H1 (cell line): ENCODE data around the gene EXOSC5. TPM values are rescaled to one million over a fixed set of nuclear protein-coding genes. Genes with fewer than 3 reads are reported as not detected.

Source experiments
- CTCF ChIA-PET: fragments of 300-600 bp; sonication (Branson Sonifier 250); formaldehyde crosslinking; loops from one replicate; lab custom pipeline; 2021; ENCODE audit not compliant: partially characterized antibody; lab: Charles Lee
- POLR2A ChIA-PET: fragments of 300-600 bp; sonication (Branson Sonifier 250); formaldehyde crosslinking; loops from one replicate; lab custom pipeline; 2021; ENCODE audit warnings: inconsistent platforms; ENCODE audit not compliant: partially characterized antibody; lab: Charles Lee
- DNase-seq, 2 experiments: peaks; one replicate each; pipeline versions ENCODE4 v3.0.0 to v3.0.0-alpha.2; 2010 to 2022; ENCODE audit warnings: low spot score in 2 of 2, low read depth in 1 of 2, mixed read lengths in 1 of 2
- FAIRE-seq: peaks from 2 replicates; lab custom pipeline; 2011; peaks lifted over from hg19 to GRCh38; lab: Jason Lieb, UNC
- H2AFZ ChIP-seq: 2 replicates; pipeline ENCODE4 v1.8.1; 2012; ENCODE audit warnings: low read length, inconsistent platforms
- H2AK5ac ChIP-seq: 2 replicates; pipeline ENCODE4 v1.6.1; 2013; ENCODE audit warnings: low read depth, low read length
- H2BK120ac ChIP-seq: replicated peaks from 2 replicates; pipeline ENCODE3; 2013; ENCODE audit warnings: low read depth, low read length, inconsistent platforms
- H2BK12ac ChIP-seq: 2 replicates; pipeline ENCODE4 v1.6.1; 2013; ENCODE audit warnings: low read depth, low read length
- H2BK15ac ChIP-seq: 2 replicates; pipeline ENCODE4 v1.6.1; 2013; ENCODE audit warnings: low read length
- H2BK20ac ChIP-seq: 2 replicates; pipeline ENCODE4 v1.6.1; 2013; ENCODE audit warnings: low read length
- H2BK5ac ChIP-seq: 2 replicates; pipeline ENCODE4 v1.6.1; 2013; ENCODE audit warnings: low read depth, low read length
- H3K14ac ChIP-seq: 2 replicates; pipeline ENCODE4 v1.6.1; 2013; ENCODE audit warnings: inconsistent platforms; ENCODE audit not compliant: insufficient read length
- H3K18ac ChIP-seq: 2 replicates; pipeline ENCODE4 v1.6.1; 2013; ENCODE audit warnings: low read length; ENCODE audit errors: extremely low read depth
- H3K23ac ChIP-seq: 2 replicates; pipeline ENCODE4 v1.6.1; 2013; ENCODE audit warnings: inconsistent platforms; ENCODE audit not compliant: insufficient read length
- H3K23me2 ChIP-seq: 2 replicates; pipeline ENCODE4 v1.6.1; 2013; ENCODE audit warnings: low read depth, low read length
- H3K27ac ChIP-seq: 2 replicates; pipeline ENCODE4 v1.6.1; 2011; ENCODE audit warnings: low read depth, low read length, inconsistent platforms
- H3K27me3 ChIP-seq, 4 experiments: replicated peaks in 1 of 4; 1 replicate in 1 of 4; 2 replicates in 3 of 4; pipeline versions ENCODE4 v1.6.1 to v1.8.1; 2011 to 2013; ENCODE audit warnings: low read length in 3 of 4, mild to moderate bottlenecking in 3 of 4, inconsistent platforms in 2 of 4, mixed read lengths in 2 of 4, moderate library complexity in 1 of 4; ENCODE audit not compliant: control insufficient read depth in 3 of 4, insufficient read depth in 3 of 4; ENCODE audit errors: extremely low read depth in 1 of 4
- H3K36me3 ChIP-seq, 4 experiments: 2 replicates each; pipeline versions ENCODE4 v1.6.1 to v1.8.1; 2011 to 2013; ENCODE audit warnings: mild to moderate bottlenecking in 4 of 4, low read length in 3 of 4, moderate library complexity in 2 of 4, control low read depth in 1 of 4, inconsistent platforms in 1 of 4; ENCODE audit not compliant: insufficient read depth in 4 of 4, control insufficient read depth in 2 of 4
- H3K4ac ChIP-seq: replicated peaks from 2 replicates; pipeline ENCODE3; 2013; ENCODE audit warnings: low read length, low read depth, mixed read lengths, inconsistent platforms; ENCODE audit not compliant: insufficient read length
- H3K4me1 ChIP-seq, 4 experiments: replicated peaks in 1 of 4; 1 replicate in 1 of 4; 2 replicates in 3 of 4; pipeline versions ENCODE4 v1.6.1 to v1.8.1; 2011 to 2013; ENCODE audit warnings: low read length in 3 of 4, inconsistent platforms in 2 of 4, mixed read lengths in 1 of 4; ENCODE audit not compliant: insufficient read depth in 4 of 4, control insufficient read depth in 3 of 4
- H3K4me2 ChIP-seq, 2 experiments: 2 replicates each; pipeline versions ENCODE4 v1.6.1 to v1.8.1; 2011 to 2013; ENCODE audit warnings: low read depth in 2 of 2, low read length in 2 of 2, control low read depth in 1 of 2, inconsistent platforms in 1 of 2, mild to moderate bottlenecking in 1 of 2; ENCODE audit not compliant: insufficient read depth in 1 of 2
- H3K4me3 ChIP-seq, 4 experiments: fragments of 200-600, 300-600 bp in 1 of 4; sonication (generic), shearing (Covaris generic), sonication (Bioruptor Twin) in 1 of 4; 2 replicates each; pipeline versions ENCODE4 v1.5.1 to v1.8.1; 2011 to 2016; ENCODE audit warnings: low read length in 4 of 4, low read depth in 3 of 4, control low read depth in 2 of 4, inconsistent platforms in 2 of 4, mild to moderate bottlenecking in 2 of 4, mixed read lengths in 1 of 4, moderate library complexity in 1 of 4; ENCODE audit not compliant: insufficient read depth in 2 of 4; ENCODE audit errors: extremely low read depth in 1 of 4
- H3K56ac ChIP-seq: replicated peaks from 2 replicates; pipeline ENCODE3; 2013; ENCODE audit warnings: low read depth, mild to moderate bottlenecking, mixed read lengths, low read length, inconsistent platforms; ENCODE audit not compliant: insufficient read length
- H3K79me1 ChIP-seq: 2 replicates; pipeline ENCODE4 v1.6.1; 2013; ENCODE audit warnings: low read depth, low read length, control low read depth
- H3K79me2 ChIP-seq, 2 experiments: 2 replicates each; pipeline versions ENCODE4 v1.6.1 to v1.8.1; 2012 to 2013; ENCODE audit warnings: low read length in 2 of 2, mild to moderate bottlenecking in 2 of 2, inconsistent platforms in 1 of 2; ENCODE audit not compliant: insufficient read depth in 2 of 2, control insufficient read depth in 1 of 2
- H3K9ac ChIP-seq, 4 experiments: replicated peaks in 1 of 4; 1 replicate in 1 of 4; 2 replicates in 3 of 4; pipeline versions ENCODE4 v1.6.1 to v1.8.1; 2011 to 2013; ENCODE audit warnings: low read depth in 3 of 4, low read length in 3 of 4, control low read depth in 2 of 4, mild to moderate bottlenecking in 2 of 4, moderate library complexity in 2 of 4, inconsistent platforms in 1 of 4; ENCODE audit errors: extremely low read depth in 1 of 4
- H3K9me3 ChIP-seq, 2 experiments: 2 replicates each; pipeline versions ENCODE4 v1.6.1 to v1.8.1; 2012 to 2013; ENCODE audit warnings: mild to moderate bottlenecking in 2 of 2, moderate library complexity in 2 of 2, control low read depth in 1 of 2, inconsistent platforms in 1 of 2, low read depth in 1 of 2, low read length in 1 of 2, mixed read lengths in 1 of 2; ENCODE audit not compliant: insufficient read depth in 2 of 2
- H4K20me1 ChIP-seq, 2 experiments: replicated peaks in 1 of 2; 2 replicates each; pipeline versions ENCODE3 to v1.8.1; 2011 to 2013; ENCODE audit warnings: inconsistent platforms in 2 of 2, low read length in 2 of 2, mild to moderate bottlenecking in 1 of 2; ENCODE audit not compliant: insufficient read depth in 2 of 2, control insufficient read depth in 1 of 2
- H4K5ac ChIP-seq: 2 replicates; pipeline ENCODE4 v1.6.1; 2013; ENCODE audit warnings: low read length, low read depth, mixed read lengths, inconsistent platforms; ENCODE audit not compliant: insufficient read length
- H4K8ac ChIP-seq: 2 replicates; pipeline ENCODE4 v1.8.0; 2013; ENCODE audit warnings: mild to moderate bottlenecking, moderate library complexity, low read length, inconsistent platforms; ENCODE audit not compliant: insufficient read depth; ENCODE audit errors: extremely low read depth
- H4K91ac ChIP-seq: replicated peaks from 2 replicates; pipeline ENCODE3; 2013; ENCODE audit warnings: low read length, mixed read lengths, inconsistent platforms; ENCODE audit not compliant: insufficient read length
- CBX5 ChIP-seq: fragments of 300-800, 300-1000 bp; sonication (generic); IDR thresholded peaks from 2 replicates; pipeline ENCODE4 v1.7.1; 2016; ENCODE audit warnings: antibody characterized with exemption, low read length, low read depth
- CHD1 ChIP-seq: IDR thresholded peaks from 2 replicates; pipeline ENCODE4 v1.6.1; 2012; ENCODE audit warnings: low read depth, low read length, improper control_type of control experiment
- CHD2 ChIP-seq: IDR thresholded peaks from 2 replicates; pipeline ENCODE4 v1.6.1; 2012; ENCODE audit warnings: low read length, improper control_type of control experiment
- EGR1 ChIP-seq: IDR thresholded peaks from 2 replicates; pipeline ENCODE4 v1.6.1; 2011; ENCODE audit warnings: low read depth, low read length, borderline replicate concordance
- EZH2 ChIP-seq: fragments of 200-600 bp; sonication (generic); IDR thresholded peaks from 2 replicates; pipeline ENCODE4 v1.7.1; 2012; ENCODE audit warnings: low read depth, mild to moderate bottlenecking, moderate library complexity, low read length, inconsistent platforms; ENCODE audit not compliant: severe bottlenecking
- GABPA ChIP-seq: IDR thresholded peaks from 2 replicates; pipeline ENCODE4 v1.6.1; 2011; ENCODE audit warnings: mild to moderate bottlenecking, low read length, moderate library complexity, borderline replicate concordance; ENCODE audit not compliant: insufficient read depth
- JUND ChIP-seq: IDR thresholded peaks from 2 replicates; pipeline ENCODE4 v1.6.1; 2011; ENCODE audit warnings: mild to moderate bottlenecking, improper control_type of control experiment, low read length
- NANOG ChIP-seq: IDR thresholded peaks from 2 replicates; pipeline ENCODE4 v1.6.1; 2011; ENCODE audit warnings: low read length, low read depth, mild to moderate bottlenecking, inconsistent platforms; ENCODE audit not compliant: insufficient read depth, poor library complexity, severe bottlenecking
- POLR2A ChIP-seq, 2 experiments: IDR thresholded peaks; 1 replicate in 1 of 2; 2 replicates in 1 of 2; pipeline ENCODE4 v1.6.1; 2011; ENCODE audit warnings: low read depth in 2 of 2, low read length in 2 of 2, mild to moderate bottlenecking in 2 of 2; ENCODE audit errors: control extremely low read depth in 1 of 2
- RAD21 ChIP-seq, 2 experiments: IDR thresholded peaks in 1 of 2; conservative IDR thresholded peaks in 1 of 2; 2 replicates each; pipeline ENCODE4 v1.6.1; 2011; ENCODE audit warnings: low read depth in 2 of 2, low read length in 2 of 2, improper control_type of control experiment in 1 of 2, inconsistent platforms in 1 of 2, mild to moderate bottlenecking in 1 of 2, moderate library complexity in 1 of 2
- SIN3A ChIP-seq, 2 experiments: IDR thresholded peaks in 1 of 2; conservative IDR thresholded peaks in 1 of 2; 2 replicates each; pipeline ENCODE4 v1.6.1; 2011 to 2012; ENCODE audit warnings: low read length in 2 of 2, improper control_type of control experiment in 1 of 2, low read depth in 1 of 2, mild to moderate bottlenecking in 1 of 2
- WGBS, 2 experiments: shearing (Covaris generic) in 1 of 2; methylation state at CpG; one replicate each; pipeline versions ENCODE4 v1.1.6 to v1.1.7; 2013 to 2015; ENCODE audit warnings: low lambda C conversion rate in 2 of 2, mixed read lengths in 2 of 2, inconsistent platforms in 1 of 2, low coverage in 1 of 2, missing lambda C conversion rate in 1 of 2; ENCODE audit not compliant: insufficient replicate concordance in 2 of 2, insufficient coverage in 1 of 2, insufficient read length in 1 of 2; ENCODE audit errors: extremely low coverage in 1 of 2, missing lambda C conversion rate in 1 of 2; 5-methylcytosine and 5-hydroxymethylcytosine counted together
- polyA plus RNA-seq, 7 experiments: library from polyadenylated mRNA; depleted of rRNA in 3 of 7; stranded (reverse) in 5 of 7; unstranded in 2 of 7; fragments of >200 nt in 5 of 7; fragments of 200-250 nt in 2 of 7; gene quantifications; 1 replicate in 5 of 7; 2 replicates in 1 of 7; 4 replicates in 1 of 7; pipeline versions ENCODE4 v1.2.1 to v1.2.3, GENCODE V29; 2011 to 2013; ENCODE audit warnings: missing spikeins in 2 of 7, mixed read lengths in 2 of 7
- total RNA-seq: library from RNA; stranded (reverse); fragmentation: NEBNext Ultra II Directional; extraction: Animal tissue kit (Norgen Biotek cat#: 25700); gene quantifications from 2 replicates; pipeline ENCODE4 v1.2.1, GENCODE V29; 2021

Gene EXOSC5
- total and polyA plus RNA-seq, 2 of the 8 experiments (the other 6 are each of a cell fraction or from before 2014, with no cell fraction given) = 56.2 to 92.8 TPM

DNA sequence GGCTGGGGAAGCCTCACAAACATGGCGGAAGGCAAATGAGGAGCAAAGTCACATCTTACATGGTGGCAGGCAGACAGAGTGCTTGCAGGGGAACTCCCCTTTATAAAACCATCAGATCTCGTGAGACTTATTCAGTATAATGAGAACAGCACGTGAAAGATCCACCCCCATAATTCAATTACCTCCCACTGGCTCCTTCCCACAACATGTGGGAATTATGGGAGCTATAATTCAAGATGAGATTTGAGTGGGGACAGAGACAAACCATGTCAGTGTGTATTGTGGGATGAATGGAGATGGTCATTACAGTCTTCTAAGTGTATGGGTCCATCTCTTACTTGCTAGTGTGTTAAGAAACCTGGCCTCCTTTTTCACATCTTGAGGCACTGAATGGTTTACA lies 4.9 kb upstream of the EXOSC5 start:
- Histone ChIP-seq H2BK15ac (no peak overlapping the region), H3K27ac (no peak overlapping the region), H4K91ac (no peak overlapping the region), H3K4me1 (peaks cover 0 to 4% (median 0%) of the 10 kb centered on the region in 4 experiments; a peak in 5 of 7 replicates), H3K23ac (no peak overlapping the region), H3K14ac (no peak overlapping the region), H3K56ac (no peak overlapping the region), H3K23me2 (peaks cover 1% of the 10 kb centered on the region), H3K4me3 (no peak overlapping the region), H3K9ac (no peak overlapping the region), H4K20me1 (peaks cover 0 to 1% of the 10 kb centered on the region in 2 experiments), H2BK20ac (no peak overlapping the region), H3K4me2 (no peak overlapping the region), H3K79me1 (peaks cover 8% of the 10 kb centered on the region; the same call in 1 of the 2 replicates), H3K36me3 (no peaks in the 10 kb centered on the region; a peak in 1 of 8 replicates), H2AK5ac (no peak overlapping the region), H3K79me2 (peaks cover 0 to 16% of the 10 kb centered on the region in 2 experiments; a peak in 2 of 4 replicates), H3K9me3 (no peaks in the 10 kb centered on the region), H3K18ac (no peak overlapping the region), H4K8ac (no peak overlapping the region), H2AFZ (no peak overlapping the region), H2BK120ac (no peak overlapping the region), H2BK5ac (no peak overlapping the region), H2BK12ac (no peak overlapping the region), H3K27me3 (no peaks in the 10 kb centered on the region), H4K5ac (no peak overlapping the region), H3K4ac (no peak overlapping the region)
- ChIA-PET CTCF (interaction anchor here (2.3 kb wide), 1 partner anchor 23 kb away, joined by 5 read pairs; no protein-coding TSS in a partner anchor), POLR2A (no interaction called here)
- DNase-seq = no peak
- WGBS, 2 experiments = 90% methylated on average over 3 of the region's 3 CpGs; no CpG with 5 or more reads in 1 of the 2 experiments
- FAIRE-seq = no peak
- TF ChIP-seq EGR1 (no peak), EZH2 (no peak), CBX5 (no peak), SIN3A (conservative IDR thresholded peaks at IDR 0.05 in 1 of 2, IDR thresholded peaks at IDR 0.05 in 1 of 2; ENCODE audit: low read depth in 1 of 2, low read length in 2 of 2) (no peak), GABPA (no peak), JUND (no peak), POLR2A (IDR thresholded peaks at IDR 0.05; ENCODE audit: control extremely low read depth in 1 of 2, low read depth in 2 of 2, low read length in 2 of 2) (no peak), RAD21 (IDR thresholded peaks at IDR 0.05 in 1 of 2, conservative IDR thresholded peaks at IDR 0.05 in 1 of 2; ENCODE audit: low read depth in 2 of 2, low read length in 2 of 2) (no peak), NANOG (no peak), CHD1 (no peak), CHD2 (no peak)
